GM12892 (cell line): Measurements from ENCODE around the gene LCN6.
"Not testable (repeated sequence)": the region's sequence is repeated elsewhere in the genome, so short reads cannot be mapped to it uniquely, and the experiment has no call there.

Experiments used
- DNase-seq: peaks from one replicate; pipeline ENCODE4 v3.0.0; 2011; ENCODE audit not compliant: insufficient read length
- FAIRE-seq: peaks from 2 replicates; lab custom pipeline; 2011; peaks lifted over from hg19 to GRCh38; lab: Jason Lieb, UNC
- POLR2A ChIP-seq: IDR thresholded peaks from 2 replicates; pipeline ENCODE4 v1.6.1; 2011; ENCODE audit warnings: low read depth, low read length, control low read depth
- POLR2AphosphoS5 ChIP-seq: IDR thresholded peaks from 2 replicates; pipeline ENCODE4 v1.6.1; 2011; ENCODE audit warnings: low read depth, low read length, control low read depth
- TAF1 ChIP-seq: IDR thresholded peaks from 2 replicates; pipeline ENCODE4 v1.6.1; 2011; ENCODE audit warnings: low read depth, mild to moderate bottlenecking, control low read depth, low read length, borderline replicate concordance

Gene LCN6

DNA sequence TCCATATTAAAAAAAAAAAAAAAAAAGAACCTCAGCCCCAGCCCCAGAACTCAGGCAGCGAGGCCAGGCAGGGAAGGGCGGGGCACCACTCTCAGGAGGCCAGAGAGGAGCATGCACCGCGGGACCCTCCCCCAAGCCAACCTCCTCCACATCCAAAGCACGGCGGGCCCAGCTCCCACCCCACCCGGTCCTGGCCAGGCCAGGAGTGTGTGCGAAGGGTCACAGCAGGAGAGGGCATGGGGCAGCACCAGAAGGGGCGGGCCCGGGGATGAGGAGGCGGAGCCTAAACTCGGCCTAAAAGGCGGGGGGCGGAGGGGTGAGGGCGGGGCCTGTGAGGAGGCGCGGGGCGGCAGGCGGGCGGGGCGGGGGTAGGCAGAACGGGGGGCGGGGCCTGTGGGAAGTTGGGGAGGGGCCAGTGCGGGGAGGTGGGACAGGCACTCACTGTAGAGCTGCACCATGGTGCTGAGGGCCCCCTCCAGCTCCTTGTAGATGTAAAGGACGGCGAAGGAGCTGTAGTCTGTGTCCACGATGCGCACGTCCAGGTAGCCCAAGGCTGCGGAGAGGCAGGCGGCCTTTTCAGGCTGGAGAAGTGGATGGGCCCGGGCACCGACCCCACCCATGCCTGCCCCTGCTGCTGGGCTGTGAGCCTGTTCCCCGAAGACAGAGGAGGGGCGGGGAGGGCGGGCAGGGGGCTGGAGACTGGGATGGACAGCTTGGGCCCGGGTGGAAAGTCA is 14.8 kb upstream of the LCN6 start:
- FAIRE-seq = no peak
- TF ChIP-seq POLR2AphosphoS5 (no peak), TAF1 (no peak), POLR2A (no peak)
- no peak for DNase-seq

DNA sequence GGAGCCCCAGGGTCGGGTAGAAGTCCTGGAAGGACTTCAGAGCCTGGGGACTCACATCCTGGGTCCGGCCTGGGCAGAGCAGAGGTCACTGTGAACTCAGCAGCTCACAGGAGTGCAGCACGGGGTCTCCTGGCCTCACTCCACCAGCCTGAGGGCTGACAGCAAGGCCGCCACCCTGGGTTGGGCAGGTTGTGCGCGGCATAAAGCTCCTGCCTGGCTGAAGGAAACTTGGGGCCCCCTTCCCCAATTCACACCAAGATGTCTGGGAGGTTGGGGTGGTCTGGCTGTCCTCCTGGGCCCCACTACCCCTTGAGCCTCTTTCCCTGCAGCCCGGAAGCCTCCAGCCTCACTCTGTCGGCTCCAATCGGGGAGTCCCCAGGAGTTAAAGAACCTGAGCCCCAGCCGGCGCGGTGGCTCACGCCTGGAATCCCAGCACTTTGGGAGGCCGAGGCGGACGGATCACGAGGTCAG is 13.9 kb upstream of the LCN6 start:
- DNase-seq (no peak), FAIRE-seq (no peak)
- TF ChIP-seq POLR2A = no peak
- no peak for TF ChIP-seq TAF1
- TF ChIP-seq POLR2AphosphoS5 = no peak

DNA sequence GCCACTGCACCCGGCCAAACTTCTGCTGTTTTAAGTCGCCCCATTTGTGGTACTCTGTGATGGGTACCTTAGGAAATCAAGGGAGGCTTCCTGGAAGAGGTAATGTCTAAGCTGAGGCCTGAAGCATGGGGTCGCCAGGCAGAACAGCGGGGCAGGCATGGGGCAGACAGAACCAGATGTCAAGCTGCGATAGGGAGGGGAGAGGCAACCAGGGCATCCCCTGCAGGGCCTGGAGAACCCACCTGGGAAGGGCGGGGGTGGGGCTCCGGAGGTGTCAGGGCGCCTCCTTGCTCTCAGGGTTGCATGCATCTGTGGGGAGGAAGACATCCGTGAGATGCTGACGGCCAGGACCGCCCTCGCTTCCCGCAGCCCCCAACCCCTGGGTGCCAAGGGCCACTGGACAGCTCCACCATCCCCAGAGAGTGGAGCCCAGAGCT is 13.2 kb upstream of the LCN6 start:
- FAIRE-seq (no peak), DNase-seq (no peak)
- TF ChIP-seq POLR2A (no peak), TAF1 (no peak), POLR2AphosphoS5 (no peak)

GRCh38 chr9:136760834-136761544 is 12.7 kb upstream of the LCN6 start:
- FAIRE-seq = peak; percentile 56
- not testable (repeated sequence) for DNase-seq

- FAIRE-seq (no peak), DNase-seq (no peak)
- no peak for TF ChIP-seq POLR2AphosphoS5
- TF ChIP-seq TAF1 = no peak
- TF ChIP-seq POLR2A = no peak
Measured at GRCh38 chr9:136760424-136760823, 12.1 kb upstream of the LCN6 start.

DNA sequence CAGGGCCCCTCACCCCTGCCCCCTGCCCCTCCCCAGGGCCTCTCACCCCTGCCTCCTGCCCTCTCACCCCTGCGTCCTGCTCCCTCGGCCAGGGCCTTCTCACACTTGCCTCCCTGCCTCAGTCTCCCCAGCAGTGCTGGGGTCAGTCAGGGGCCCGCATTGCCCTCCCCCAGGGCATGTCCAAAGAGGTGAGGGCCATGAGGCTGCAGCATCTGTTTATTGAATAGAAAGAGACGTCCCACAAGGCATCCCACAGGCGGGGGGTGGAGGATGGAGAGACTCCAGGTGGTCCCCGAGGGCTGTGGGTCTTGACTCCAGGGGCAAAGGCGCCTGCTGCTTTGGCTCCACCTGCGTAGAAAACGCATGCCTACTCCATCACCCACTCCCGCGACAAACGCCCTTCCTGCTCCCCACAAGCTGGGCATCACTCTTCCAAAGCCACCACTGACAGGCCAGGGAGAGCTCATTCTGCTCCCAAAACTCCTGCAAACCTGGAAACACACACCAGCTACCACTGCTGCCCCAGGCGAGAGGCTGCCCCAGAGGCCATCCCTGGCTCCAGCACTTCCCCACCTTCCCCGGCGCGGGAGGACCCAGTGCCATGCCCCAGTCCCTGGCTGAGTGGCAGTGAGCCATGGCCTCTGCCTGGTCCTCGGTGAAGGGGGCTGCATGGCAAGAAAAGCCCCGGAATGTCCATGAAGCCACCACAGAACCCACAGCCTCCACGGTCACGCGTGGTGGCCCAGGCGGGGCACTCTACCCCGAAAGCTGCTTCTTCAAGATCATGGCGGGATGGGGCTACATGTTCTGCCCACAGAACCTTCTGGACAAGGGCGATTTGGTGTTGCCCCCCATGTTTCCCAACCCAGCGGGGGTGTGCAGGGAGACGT is 11.4 kb upstream of the LCN6 start:
- DNase-seq = no peak
- TF ChIP-seq TAF1 (no peak), POLR2A (no peak), POLR2AphosphoS5 (no peak)
- no peak for FAIRE-seq

DNA sequence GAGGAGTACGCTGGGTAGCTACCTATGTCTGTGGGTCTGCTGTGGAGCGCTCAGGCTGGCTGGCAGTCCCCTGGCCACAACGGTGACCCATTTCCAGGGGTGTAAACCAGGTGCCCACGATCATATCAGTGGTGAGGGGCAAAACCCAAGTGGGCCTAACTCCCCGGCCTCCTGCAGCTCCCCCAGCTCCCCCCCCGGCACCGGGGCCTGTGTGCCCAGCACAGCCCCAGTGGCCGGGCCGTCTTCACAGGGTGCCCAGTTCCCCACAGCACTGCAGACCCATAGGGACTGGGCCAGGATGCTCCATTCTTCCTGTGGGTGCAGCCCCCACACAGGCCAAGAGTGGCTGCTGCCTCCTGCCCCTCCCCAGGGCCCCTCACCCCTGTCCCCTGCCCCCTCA is 10.7 kb upstream of the LCN6 start:
- TF ChIP-seq POLR2A = no peak
- TF ChIP-seq TAF1 = no peak
- TF ChIP-seq POLR2AphosphoS5 = no peak
- FAIRE-seq = no peak
- no peak for DNase-seq

DNA sequence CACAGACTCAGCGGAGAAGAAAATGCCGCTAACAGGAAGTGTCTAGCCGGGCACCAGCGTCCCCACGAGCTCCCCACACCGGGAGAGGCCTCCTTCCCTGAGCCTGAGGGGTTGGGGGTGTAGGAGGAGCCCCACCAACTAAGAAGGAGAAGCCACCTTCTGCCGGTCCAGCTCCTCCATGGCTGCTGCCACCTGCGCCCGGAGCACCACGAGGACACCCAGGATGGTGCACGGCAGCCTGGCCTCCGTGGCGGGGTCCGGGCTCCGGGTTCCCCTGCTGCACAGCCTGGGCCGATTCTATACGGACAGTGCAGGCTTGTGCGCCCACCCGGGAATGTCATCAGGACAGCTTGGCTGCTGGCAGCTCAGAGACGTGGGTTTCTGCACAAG is 9.4 kb upstream of the LCN6 start:
- TF ChIP-seq POLR2A (no peak), TAF1 (no peak), POLR2AphosphoS5 (no peak)
- DNase-seq = no peak

DNA sequence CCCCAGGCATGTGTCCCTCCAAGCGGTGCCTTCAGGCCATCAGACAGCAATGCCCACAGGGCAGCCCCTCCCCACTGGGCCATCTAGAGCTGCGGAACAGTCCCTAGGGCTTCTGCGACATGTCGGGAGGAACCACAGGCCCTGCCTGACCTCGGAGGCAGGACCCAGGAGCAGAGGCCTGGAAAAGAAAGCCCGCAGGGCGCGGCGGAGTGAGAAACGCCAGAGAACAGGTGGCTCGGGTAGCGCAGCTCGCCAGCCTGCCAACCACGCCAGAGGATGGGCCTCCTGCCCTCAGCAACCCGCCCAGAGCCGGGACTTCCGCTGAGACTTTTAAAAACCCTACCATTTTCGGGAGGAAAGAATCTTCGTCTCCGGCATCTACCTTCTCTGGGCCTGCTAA is 9.0 kb upstream of the LCN6 start:
- DNase-seq (no peak), FAIRE-seq (no peak)
- no peak for TF ChIP-seq TAF1
- TF ChIP-seq POLR2AphosphoS5 = no peak

More for the DNA sequence above, 9.4 kb upstream of the LCN6 start:
- no peak for FAIRE-seq

DNA sequence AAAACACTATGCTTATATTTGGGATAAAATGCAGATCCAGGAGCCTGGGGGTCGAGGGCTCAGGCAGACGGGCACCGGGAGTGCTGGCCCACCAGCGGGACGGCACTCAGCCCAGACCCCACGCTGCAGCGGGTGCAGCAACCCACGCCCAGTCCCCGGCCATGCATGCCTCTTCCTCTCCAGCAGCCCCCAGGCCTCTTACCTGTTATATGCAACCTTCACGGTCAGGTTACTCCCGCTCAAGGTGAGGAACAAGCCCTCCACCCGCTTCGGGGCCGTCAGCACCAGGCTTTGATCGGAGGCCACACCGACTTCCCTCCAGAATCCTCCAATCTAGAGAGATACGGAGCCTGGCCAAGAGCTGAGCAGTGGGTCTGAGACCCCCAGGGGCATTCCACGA is 8.5 kb upstream of the LCN6 start:
- DNase-seq (no peak), FAIRE-seq (no peak)
- TF ChIP-seq TAF1 = no peak
- no peak for TF ChIP-seq POLR2A
- TF ChIP-seq POLR2AphosphoS5 = no peak

- FAIRE-seq (no peak), DNase-seq (no peak)
- no peak for TF ChIP-seq POLR2AphosphoS5
- TF ChIP-seq TAF1 = no peak
- no peak for TF ChIP-seq POLR2A
Measured at GRCh38 chr9:136756134-136756438, 7.8 kb upstream of the LCN6 start.

DNA sequence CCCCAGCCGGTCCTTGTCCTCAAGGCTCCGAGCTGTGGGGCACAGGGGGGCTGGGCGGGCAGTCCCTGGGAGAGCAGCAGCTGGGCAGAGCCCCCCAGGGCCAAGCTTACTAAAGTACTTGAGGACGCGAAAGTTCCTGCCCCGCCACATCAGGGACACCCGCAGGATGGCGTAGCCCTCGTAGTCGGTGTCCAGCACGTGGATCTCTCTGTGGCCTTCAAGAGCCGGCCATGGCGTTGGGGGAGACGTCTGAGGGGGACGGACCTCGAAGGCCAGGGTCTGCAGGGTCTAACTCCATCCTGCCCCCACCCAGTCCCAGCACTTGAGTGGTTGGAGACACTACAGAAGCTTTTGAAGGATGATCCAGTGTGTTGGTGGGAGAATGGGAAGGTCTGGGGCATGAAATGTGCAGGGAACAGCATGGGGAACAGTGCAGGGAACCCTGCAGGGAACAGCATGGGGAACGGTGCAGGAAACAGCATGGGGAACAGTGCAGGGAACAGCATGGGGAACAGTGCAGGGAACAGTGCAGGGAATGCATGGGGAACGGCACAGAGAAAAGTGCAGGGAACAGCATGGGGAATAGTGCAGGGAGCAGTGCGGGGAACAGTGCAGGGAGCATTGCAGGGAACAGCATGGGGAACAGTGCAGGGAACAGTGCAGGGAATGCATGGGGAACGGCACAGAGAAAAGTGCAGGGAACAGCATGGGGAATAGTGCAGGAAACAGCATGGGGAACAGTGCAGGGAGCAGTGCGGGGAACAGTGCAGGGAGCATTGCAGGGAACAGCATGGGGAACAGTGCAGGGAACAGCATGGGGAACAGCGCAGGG is 7.2 kb upstream of the LCN6 start:
- DNase-seq, FAIRE-seq: not testable (repeated sequence)
